Calu3 (cell line): Measurements from ENCODE around the gene TENM3. TPM values are rescaled to one million over a fixed set of nuclear protein-coding genes. Genes with fewer than 3 reads are reported as not detected.

Source experiments
- BruUV-seq: library from RNA; stranded (reverse); fragments of 400-500 nt; replicated peaks from 2 replicates; lab custom pipeline; 2021; lab: Mats Ljungman, UMichigan
- CTCF ChIA-PET: fragments of 300-600 bp; sonication (Branson Sonifier 250); formaldehyde crosslinking; loops from one replicate; lab custom pipeline; 2022; ENCODE audit warnings: antibody characterized with exemption; lab: Charles Lee
- DNase-seq: peaks from one replicate; pipeline ENCODE4 v3.0.0; 2022
- H3K27ac Mint-ChIP-seq: one replicate; pipeline ENCODE4 v1.8.0; 2022; ENCODE audit warnings: mixed read lengths; ENCODE audit not compliant: unreplicated experiment
- H3K27me3 Mint-ChIP-seq: one replicate; pipeline ENCODE4 v1.8.0; 2022; ENCODE audit warnings: mixed read lengths; ENCODE audit not compliant: unreplicated experiment
- H3K36me3 Mint-ChIP-seq: one replicate; pipeline ENCODE4 v1.8.0; 2022; ENCODE audit warnings: mild to moderate bottlenecking, moderate library complexity, mixed read lengths; ENCODE audit not compliant: insufficient read depth, unreplicated experiment
- H3K4me1 Mint-ChIP-seq: one replicate; pipeline ENCODE4 v1.8.0; 2022; ENCODE audit warnings: mild to moderate bottlenecking, low read depth, mixed read lengths; ENCODE audit not compliant: unreplicated experiment
- H3K4me3 Mint-ChIP-seq: one replicate; pipeline ENCODE4 v1.8.0; 2022; ENCODE audit warnings: mild to moderate bottlenecking, low read depth, moderate library complexity, mixed read lengths; ENCODE audit not compliant: unreplicated experiment
- H3K9me3 Mint-ChIP-seq: one replicate; pipeline ENCODE4 v1.8.0; 2022; ENCODE audit warnings: low read depth, mixed read lengths; ENCODE audit not compliant: unreplicated experiment
- CTCF ChIP-seq: fragments of 200-600 bp; IDR thresholded peaks from one replicate; pipeline ENCODE4 v1.8.0; 2022; ENCODE audit warnings: antibody characterized with exemption; ENCODE audit not compliant: unreplicated experiment
- intact Hi-C: fragments of 100-400 bp; cut with micrococcal nuclease; formaldehyde crosslinking; loops from one replicate; pipeline ENCODE4 v1.10.0; 2022; ENCODE audit not compliant: unreplicated experiment
- total RNA-seq: library from RNA; stranded (reverse); gene quantifications from 2 replicates; pipeline ENCODE4 v1.2.3, GENCODE V29; 2022

The TENM3 gene
- total RNA-seq, 1 experiment from 2014 or later, result 5.9 TPM

DNA sequence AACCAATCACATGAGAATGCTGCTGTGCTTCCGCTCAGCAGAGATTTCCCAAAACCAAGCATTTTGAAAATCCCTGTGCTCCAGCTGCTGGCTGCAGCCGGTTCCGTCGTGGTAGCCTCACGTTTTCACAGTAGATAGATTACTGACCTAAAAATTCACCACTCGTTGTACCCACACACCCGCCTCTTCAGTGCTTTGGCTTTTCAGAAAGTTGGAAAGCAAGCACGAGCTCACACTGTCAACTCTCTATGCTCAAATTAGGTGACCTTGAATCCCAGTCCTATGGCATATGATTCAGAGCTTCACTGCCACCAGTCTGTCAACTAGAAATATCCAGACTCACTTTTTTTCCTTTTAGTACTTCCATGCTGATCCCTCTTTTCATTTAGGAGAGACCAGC, 505.1 kb downstream of the TENM3 start:
- no TSS peak for BruUV-seq
- Mint-ChIP-seq H3K27me3 (no peaks in the 10 kb centered on the region), H3K4me3 (no peak overlapping the region), H3K9me3 (peaks cover 5% of the 10 kb centered on the region), H3K4me1 (no peaks in the 10 kb centered on the region), H3K27ac (no peak overlapping the region), H3K36me3 (no peaks in the 10 kb centered on the region)
- no peak for TF ChIP-seq CTCF
- DNase-seq, result no peak
- CTCF ChIA-PET, result no interaction called here
- intact Hi-C loops, result no loop called here

DNA sequence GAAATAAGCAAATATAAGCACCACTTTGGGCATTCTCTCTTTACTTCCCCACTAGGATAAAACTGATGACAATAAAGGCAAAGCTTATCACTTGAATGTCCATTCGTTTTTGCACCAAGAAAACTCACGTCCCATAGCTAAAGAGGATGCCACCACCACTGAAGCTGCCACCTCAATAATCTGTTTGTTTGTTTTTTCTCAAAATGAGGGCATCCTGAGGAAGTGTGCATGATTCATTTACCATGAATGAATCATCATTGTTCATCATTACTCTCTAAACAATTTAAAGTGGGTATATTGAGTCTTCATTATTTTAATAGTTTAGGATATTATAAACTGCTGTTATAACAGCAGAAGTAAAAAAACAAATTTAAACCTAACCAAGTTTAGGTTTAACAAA, 505.7 kb downstream of the TENM3 start:
- Mint-ChIP-seq H3K27me3 (no peaks in the 10 kb centered on the region), H3K9me3 (peaks cover 5% of the 10 kb centered on the region), H3K4me3 (no peak overlapping the region), H3K27ac (no peak overlapping the region), H3K36me3 (no peaks in the 10 kb centered on the region), H3K4me1 (no peaks in the 10 kb centered on the region)
- BruUV-seq, result no TSS peak
- CTCF ChIA-PET, result no interaction called here
- no peak for TF ChIP-seq CTCF
- no peak for DNase-seq
- intact Hi-C loops, result no loop called here

- intact Hi-C loops, result no loop called here
- no peaks in the 10 kb centered on the region for H3K27me3 Mint-ChIP-seq
- H3K27ac Mint-ChIP-seq, result no peak overlapping the region
- CTCF ChIA-PET, result no interaction called here
- H3K9me3 Mint-ChIP-seq, result peaks cover 5% of the 10 kb centered on the region
- no peak for TF ChIP-seq CTCF
- no peak overlapping the region for H3K4me3 Mint-ChIP-seq
- BruUV-seq, result no TSS peak
- no peak for DNase-seq
- no peaks in the 10 kb centered on the region for H3K4me1 Mint-ChIP-seq
- H3K36me3 Mint-ChIP-seq, result no peaks in the 10 kb centered on the region
Measured at GRCh38 chr4:182749667-182750167, 506.5 kb downstream of the TENM3 start.

GRCh38 chr4:182752158-182752910, 509.1 kb downstream of the TENM3 start:
- no peaks in the 10 kb centered on the region for H3K36me3 Mint-ChIP-seq
- no TSS peak for BruUV-seq
- H3K4me1 Mint-ChIP-seq, result no peaks in the 10 kb centered on the region
- CTCF ChIA-PET, result no interaction called here
- H3K9me3 Mint-ChIP-seq, result no peaks in the 10 kb centered on the region
- intact Hi-C loops, result no loop called here
- H3K27ac Mint-ChIP-seq, result no peak overlapping the region
- H3K4me3 Mint-ChIP-seq, result no peak overlapping the region
- no peak for DNase-seq
- no peaks in the 10 kb centered on the region for H3K27me3 Mint-ChIP-seq
- no peak for TF ChIP-seq CTCF
